Measurements from ENCODE around the gene CLEC4G. TPM values are rescaled to one million over a fixed set of nuclear protein-coding genes. Genes with fewer than 3 reads are reported as not detected.

CLEC4G gene
- total RNA-seq, 1 experiment from 2014 or later, result not detected

DNA sequence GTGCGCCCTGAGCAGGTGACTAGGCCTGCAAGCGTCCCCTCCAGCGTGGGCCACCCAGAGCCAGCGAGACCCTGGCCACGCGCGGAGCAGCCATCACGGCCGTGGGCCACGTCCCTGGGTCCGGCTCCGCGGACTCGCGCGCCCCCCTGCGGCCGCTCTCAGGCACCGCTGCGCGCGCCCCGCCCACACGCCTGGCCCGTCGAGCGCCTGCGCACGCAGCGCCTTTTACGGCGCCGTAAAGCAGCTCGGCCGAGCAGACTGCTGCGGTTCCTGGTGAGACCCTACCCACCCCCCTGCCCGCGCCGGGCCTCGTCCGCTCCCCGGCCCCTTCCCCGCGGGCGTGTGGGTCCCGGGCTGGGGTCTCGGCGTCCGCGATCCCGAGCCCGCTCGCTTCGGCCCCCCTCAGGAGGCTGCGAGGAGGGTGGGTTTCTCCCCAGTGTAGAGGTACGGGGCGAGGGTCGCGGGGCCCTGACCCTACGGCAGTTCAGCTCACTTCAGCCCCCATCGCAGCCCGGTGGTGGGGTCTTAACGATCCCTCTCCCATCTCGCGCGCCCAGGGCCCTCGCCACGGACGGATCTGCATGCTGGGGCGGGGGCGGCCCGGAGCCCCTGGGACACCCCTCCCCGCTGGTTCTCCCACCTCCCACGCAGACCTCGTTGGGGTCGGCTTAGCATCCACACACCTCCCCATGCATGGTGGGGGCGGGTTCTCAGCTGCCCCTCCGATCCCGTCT lies 51.1 kb downstream of the CLEC4G start, which contains the start of gene TRAPPC5:
Gene TRAPPC5 (plus strand): TSS at position 228 of the 734 bp plus-strand sequence. CDS start 1,421 bp downstream, outside the sequence.
- intact Hi-C loops (cut with micrococcal nuclease), result loop anchor here (1.0 kb wide), 2 partner anchors 28 to 119 kb away; no protein-coding TSS in a partner anchor
- Histone ChIP-seq H3K4me1 (ENCODE audit: insufficient read depth, low read length) (peaks cover 25% of the 10 kb centered on the region; the same call in 1 of the 2 replicates), H3K79me2 (ENCODE audit: low read length) (peaks cover 20% of the 10 kb centered on the region), H3K9me3 (ENCODE audit: low read length) (no peaks in the 10 kb centered on the region), H3K9ac (ENCODE audit: low read length) (peak within 1 kb of the TSS; percentile 98), H3K4me2 (ENCODE audit: low read length) (peak within 1 kb of the TSS; percentile 98), H2AFZ (ENCODE audit: low read length) (peak within 1 kb of the TSS; percentile 88), H4K20me1 (ENCODE audit: low read length) (no peaks in the 10 kb centered on the region), H3K27ac (ENCODE audit: low read length) (peak within 1 kb of the TSS; percentile 23; the same call in 1 of the 2 replicates), H3F3A (ENCODE audit: low read length, unreplicated experiment) (no peaks in the 10 kb centered on the region), H3K4me3 (ENCODE audit: low read length) (peak within 1 kb of the TSS; percentile 97), H3K36me3 (ENCODE audit: low read depth, low read length) (0 out of 2 replicates have a peak, but pooled peaks cover 10% of the 10 kb centered on the region), H3K27me3 (ENCODE audit: low read length) (no peaks in the 10 kb centered on the region), H3K9me2 (replicated peaks; ENCODE audit: low read length) (no peaks in the 10 kb centered on the region)
- TF ChIP-seq, protein P1, sequence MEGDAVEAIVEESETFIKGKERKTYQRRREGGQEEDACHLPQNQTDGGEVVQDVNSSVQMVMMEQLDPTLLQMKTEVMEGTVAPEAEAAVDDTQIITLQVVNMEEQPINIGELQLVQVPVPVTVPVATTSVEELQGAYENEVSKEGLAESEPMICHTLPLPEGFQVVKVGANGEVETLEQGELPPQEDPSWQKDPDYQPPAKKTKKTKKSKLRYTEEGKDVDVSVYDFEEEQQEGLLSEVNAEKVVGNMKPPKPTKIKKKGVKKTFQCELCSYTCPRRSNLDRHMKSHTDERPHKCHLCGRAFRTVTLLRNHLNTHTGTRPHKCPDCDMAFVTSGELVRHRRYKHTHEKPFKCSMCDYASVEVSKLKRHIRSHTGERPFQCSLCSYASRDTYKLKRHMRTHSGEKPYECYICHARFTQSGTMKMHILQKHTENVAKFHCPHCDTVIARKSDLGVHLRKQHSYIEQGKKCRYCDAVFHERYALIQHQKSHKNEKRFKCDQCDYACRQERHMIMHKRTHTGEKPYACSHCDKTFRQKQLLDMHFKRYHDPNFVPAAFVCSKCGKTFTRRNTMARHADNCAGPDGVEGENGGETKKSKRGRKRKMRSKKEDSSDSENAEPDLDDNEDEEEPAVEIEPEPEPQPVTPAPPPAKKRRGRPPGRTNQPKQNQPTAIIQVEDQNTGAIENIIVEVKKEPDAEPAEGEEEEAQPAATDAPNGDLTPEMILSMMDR (conservative IDR thresholded peaks at IDR 0.05; ENCODE audit: low read depth, low read length), result peak; percentile 95
- no peak for TF ChIP-seq EZH2 (IDR thresholded peaks at IDR 0.05; ENCODE audit: low read length, unreplicated experiment)
- no TSS peak for BruUV-seq (replicated peaks)
- ATAC-seq (peak; percentile 81), DNase-seq (peak; percentile 93)
- CTCF ChIA-PET, result interaction anchor here (0.5 to 2.2 kb wide), 22 partner anchors 11 to 372 kb away, joined by 3 to 48 read pairs (median 4); partner anchors contain the start of genes CCL25, PET100, RETN and XAB2
- POLR2A ChIA-PET (ENCODE audit: unreplicated experiment), result interaction anchor here (0.6 kb wide), 2 partner anchors 122 to 226 kb away, joined by 11 to 15 read pairs; no protein-coding TSS in a partner anchor

DNA sequence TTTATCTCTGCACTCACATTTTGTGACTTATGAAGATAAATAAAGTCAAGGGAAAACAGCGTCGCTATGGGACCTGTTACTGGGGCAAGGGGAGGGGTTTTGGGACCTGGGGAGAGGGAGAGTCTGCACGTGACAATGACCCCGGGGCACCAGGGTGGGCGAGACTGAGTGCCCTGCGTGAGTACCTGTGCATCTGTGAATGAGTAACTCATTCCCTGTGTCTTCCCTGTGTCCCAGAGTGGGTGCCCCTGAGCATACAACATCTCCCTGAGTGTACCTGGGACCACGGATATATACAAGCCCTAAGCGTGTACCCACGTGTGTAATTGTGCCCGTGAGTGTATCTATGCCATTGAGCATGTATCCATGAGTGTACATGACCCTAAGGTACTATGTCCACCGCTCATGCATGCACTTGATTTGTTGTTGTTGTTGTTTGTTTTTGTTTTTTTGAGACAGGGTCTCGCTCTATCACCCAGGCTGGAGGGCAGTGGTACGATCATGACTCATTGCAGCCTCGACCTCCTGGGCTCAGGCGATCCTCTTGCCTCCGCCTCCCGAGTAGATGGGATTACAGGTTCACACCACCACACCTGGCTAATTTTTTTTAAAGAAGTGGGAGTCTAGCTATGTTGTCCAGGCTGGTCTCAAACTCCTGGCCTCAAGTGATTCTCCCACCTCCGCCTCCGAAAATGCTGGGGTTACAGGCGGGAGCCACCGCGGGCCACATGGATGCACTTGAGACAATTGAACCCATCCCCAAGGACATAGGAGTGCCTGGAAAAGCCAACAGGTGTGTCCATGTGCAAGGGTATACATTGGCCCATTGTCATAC lies 51.9 kb downstream of the CLEC4G start:
- Histone ChIP-seq H3K9me2 (replicated peaks; ENCODE audit: low read length) (no peaks in the 10 kb centered on the region), H3K4me2 (ENCODE audit: low read length) (peak overlapping the region; percentile 98), H3K4me1 (ENCODE audit: insufficient read depth, low read length) (peaks cover 25% of the 10 kb centered on the region; the same call in 1 of the 2 replicates), H3K4me3 (ENCODE audit: low read length) (peak overlapping the region; percentile 97), H3K27ac (ENCODE audit: low read length) (no peak overlapping the region), H3K36me3 (ENCODE audit: low read depth, low read length) (0 out of 2 replicates have a peak, but pooled peaks cover 10% of the 10 kb centered on the region), H3K9ac (ENCODE audit: low read length) (peak overlapping the region; percentile 98), H4K20me1 (ENCODE audit: low read length) (no peaks in the 10 kb centered on the region), H2AFZ (ENCODE audit: low read length) (peak overlapping the region; percentile 88), H3K27me3 (ENCODE audit: low read length) (no peaks in the 10 kb centered on the region), H3F3A (ENCODE audit: low read length, unreplicated experiment) (no peaks in the 10 kb centered on the region), H3K79me2 (ENCODE audit: low read length) (peaks cover 20% of the 10 kb centered on the region), H3K9me3 (ENCODE audit: low read length) (no peaks in the 10 kb centered on the region)
- BruUV-seq (replicated peaks), result TSS peak; percentile 86
- CTCF ChIA-PET, result interaction anchor here (1.0 to 2.2 kb wide), 6 partner anchors 19 to 120 kb away, joined by 3 to 48 read pairs (median 4); no protein-coding TSS in a partner anchor
- intact Hi-C loops (cut with micrococcal nuclease), result loop anchor here (1.0 kb wide), 3 partner anchors 28 to 119 kb away; no protein-coding TSS in a partner anchor
- no peak for ATAC-seq
- POLR2A ChIA-PET (ENCODE audit: unreplicated experiment), result no interaction called here
- DNase-seq, result no peak
- TF ChIP-seq, protein P1 (conservative IDR thresholded peaks at IDR 0.05; ENCODE audit: low read depth, low read length), result no peak

All from PC-3 (cell line).